SIG-M5 (cell line): ENCODE data around the gene ASB9.
"Not testable (repeated sequence)": the region's sequence is repeated elsewhere in the genome, so short reads cannot be mapped to it uniquely, and the experiment has no call there.

Experiments
- DNase-seq: peaks from one replicate; lab custom pipeline; 2025; lab: John Stamatoyannopoulos, UW

Gene ASB9, protein sequence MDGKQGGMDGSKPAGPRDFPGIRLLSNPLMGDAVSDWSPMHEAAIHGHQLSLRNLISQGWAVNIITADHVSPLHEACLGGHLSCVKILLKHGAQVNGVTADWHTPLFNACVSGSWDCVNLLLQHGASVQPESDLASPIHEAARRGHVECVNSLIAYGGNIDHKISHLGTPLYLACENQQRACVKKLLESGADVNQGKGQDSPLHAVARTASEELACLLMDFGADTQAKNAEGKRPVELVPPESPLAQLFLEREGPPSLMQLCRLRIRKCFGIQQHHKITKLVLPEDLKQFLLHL

DNA sequence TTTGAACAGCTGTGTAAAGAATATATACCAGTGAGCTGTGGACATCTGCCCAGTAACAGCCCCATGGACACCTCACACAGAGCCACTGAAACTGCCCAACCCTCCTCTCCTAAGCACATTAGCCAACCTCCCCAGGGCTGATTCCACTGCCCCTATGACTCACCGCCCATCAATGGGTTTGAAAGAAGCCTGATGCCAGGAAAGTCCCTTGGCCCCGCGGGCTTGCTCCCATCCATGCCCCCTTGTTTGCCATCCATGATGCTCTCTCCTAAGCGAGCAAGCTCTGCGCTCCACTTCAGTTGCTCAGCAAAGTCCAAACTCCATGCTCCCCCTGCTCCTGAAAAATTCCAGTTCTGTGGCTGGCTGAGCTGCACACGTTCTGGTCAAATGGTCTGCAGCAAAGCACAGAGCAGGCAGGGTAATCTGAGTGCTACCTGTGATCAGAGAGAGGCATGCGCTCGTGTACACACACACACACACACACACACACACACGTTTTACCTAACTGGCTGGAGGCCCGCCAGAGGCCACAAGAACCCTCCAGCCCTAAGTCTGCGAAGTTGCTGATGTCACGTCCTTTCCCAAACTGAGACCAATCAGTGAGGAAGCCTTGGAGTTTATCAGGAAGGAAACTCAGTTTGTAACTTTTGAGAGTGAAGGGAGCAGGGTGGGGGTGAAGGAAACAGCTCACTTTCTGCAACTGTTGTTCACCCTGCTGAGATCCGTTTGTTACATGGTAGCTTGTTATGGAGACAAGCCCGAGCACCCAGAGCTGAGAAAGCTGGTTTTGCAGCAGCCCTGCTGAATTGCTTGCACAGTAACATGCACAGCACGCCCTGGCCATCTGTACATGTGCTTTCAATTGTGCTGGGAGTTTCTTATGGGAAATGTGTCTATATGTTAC, at the start of gene ASB9:
Gene ASB9 (minus strand): TSS at position 466 of the 904 bp plus-strand sequence. CDS start 209 bp downstream, at position 257.
- no peak for DNase-seq

GRCh38 chrX:15319075-15319474, 49.2 kb upstream of the ASB9 start:
- no peak for DNase-seq

DNA sequence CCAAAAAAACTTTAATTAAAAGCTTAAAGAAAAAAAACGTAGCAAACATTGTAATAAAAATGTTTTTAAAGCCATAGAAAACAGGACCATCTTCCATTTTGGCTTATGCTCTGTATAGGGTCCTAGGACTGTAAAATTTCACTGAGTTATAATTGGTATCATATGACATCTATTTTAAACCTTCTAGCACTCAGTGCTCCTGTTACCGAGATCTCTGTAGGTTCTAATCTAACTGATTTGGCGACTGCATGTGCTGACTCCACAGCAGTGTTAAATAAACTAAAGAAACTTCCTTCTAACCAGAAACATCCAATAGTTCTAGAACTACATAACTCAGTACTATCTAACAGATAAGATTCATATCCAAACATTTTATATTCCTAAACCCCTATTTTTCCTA, 45.6 kb upstream of the ASB9 start, which contains the start of gene ASB11:
Gene ASB11 (minus strand): TSS at position 132 of the 400 bp plus-strand sequence. CDS start 35 bp downstream, at position 97.
- no peak for DNase-seq

DNA sequence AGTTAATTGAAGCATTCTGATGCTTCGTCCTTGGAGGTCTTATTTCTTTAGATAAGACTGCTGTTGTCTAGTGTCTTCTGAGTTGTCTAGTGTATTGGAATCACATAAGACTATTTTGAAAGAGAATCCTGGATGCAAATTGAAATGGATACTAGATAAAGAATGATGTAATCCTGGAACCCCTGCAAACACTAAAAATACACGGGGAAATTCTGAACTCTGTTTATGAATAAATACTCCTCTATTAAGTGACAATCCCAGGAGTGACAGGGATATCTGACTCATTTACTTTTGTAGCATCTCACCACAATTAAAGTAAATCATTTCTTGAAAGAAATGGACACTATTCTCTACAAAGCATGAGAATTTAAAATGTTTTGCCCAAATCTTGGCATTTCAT, 44.6 kb upstream of the ASB9 start:
- no peak for DNase-seq

- no peak for DNase-seq
These were observed 41.2 kb upstream of the ASB9 start for GRCh38 chrX:15311119-15311518.

GRCh38 chrX:15310117-15310516, 40.2 kb upstream of the ASB9 start:
- no peak for DNase-seq

GRCh38 chrX:15305899-15306298, 36.0 kb upstream of the ASB9 start:
- DNase-seq, result not testable (repeated sequence)

DNA sequence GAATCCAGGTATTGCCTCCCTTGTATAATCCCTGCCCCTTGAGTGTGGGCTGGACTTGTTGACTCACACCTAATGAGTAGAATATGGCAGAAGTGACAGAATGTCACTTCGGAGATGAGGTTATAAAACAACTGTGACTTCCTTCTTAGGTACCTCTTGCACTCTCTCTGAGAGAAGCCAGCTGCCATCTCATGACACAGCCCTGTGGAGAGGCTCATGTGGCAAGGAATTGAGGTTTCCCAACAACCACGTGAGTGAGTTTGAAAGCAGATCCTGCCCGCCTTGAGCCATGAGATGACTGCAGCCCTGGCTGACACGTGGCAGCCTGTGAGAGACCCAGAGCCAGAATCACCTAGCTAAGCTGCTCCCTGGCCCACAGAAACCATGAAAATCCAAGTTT, 32.0 kb upstream of the ASB9 start:
- DNase-seq, result no peak

- no peak for DNase-seq
These were observed 30.3 kb upstream of the ASB9 start for GRCh38 chrX:15299941-15300851.

- DNase-seq, result no peak
These were observed 28.9 kb upstream of the ASB9 start for GRCh38 chrX:15298780-15299179.

DNA sequence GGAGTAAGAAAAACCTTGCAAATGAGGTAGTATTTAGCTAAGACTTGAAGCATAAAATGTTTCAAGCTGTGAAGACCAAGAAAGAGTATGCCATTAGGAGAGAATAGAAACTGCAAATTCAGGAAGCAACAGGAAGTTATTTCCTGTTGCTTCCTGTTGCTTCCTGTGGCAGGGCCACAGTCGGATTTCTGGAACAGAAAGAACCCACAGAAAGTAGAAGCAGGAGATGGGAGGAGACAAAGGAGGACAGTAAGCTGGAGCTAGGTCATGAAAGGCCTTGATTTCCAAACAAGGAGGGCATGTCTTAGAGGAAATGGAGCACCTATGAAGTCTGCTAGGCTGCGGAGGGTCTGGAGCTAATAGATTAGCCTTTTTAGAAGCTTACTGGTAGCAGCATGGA, 28.3 kb upstream of the ASB9 start:
- DNase-seq, result no peak

DNA sequence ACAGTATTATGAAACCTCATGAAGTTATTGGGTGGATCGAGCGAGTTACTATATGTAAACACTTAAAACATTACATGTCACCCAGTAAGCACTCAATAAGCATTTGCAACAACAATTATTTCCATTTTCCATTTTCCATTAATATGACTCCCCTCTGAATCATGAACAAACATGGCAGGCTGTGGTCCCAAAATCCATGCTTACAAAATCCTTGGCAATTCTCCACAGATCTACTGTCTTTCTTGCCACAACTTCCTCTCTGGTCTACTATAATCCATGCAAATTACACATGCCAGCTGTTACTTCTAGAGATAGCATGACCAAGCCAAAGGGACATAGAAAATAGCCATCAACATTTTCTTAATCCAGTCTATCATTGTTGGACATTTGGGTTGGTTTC, 23.6 kb upstream of the ASB9 start:
- no peak for DNase-seq

DNA sequence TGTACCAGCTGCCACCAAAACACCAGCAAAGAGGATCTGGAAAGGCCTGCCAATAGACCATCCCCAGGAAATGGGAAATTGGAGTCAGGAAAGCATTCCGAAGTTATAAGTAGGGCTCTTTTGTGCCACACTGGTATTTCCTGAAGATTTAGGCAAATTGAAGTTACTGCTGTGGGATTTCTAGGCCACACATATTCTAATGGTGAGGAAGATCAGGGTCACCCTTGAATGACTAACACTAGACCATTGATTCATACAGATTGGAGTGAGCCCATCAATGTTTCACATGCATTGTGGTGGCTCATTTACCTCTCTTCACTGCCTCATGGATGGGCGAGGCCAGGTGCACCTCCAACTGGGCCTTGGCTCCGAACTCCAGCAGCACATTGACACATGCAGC, 23.0 kb upstream of the ASB9 start:
- no peak for DNase-seq

- no peak for DNase-seq
These were observed 7.7 kb upstream of the ASB9 start for GRCh38 chrX:15277604-15278003.

GRCh38 chrX:15274946-15275345, 5.1 kb upstream of the ASB9 start:
- DNase-seq, result no peak

DNA sequence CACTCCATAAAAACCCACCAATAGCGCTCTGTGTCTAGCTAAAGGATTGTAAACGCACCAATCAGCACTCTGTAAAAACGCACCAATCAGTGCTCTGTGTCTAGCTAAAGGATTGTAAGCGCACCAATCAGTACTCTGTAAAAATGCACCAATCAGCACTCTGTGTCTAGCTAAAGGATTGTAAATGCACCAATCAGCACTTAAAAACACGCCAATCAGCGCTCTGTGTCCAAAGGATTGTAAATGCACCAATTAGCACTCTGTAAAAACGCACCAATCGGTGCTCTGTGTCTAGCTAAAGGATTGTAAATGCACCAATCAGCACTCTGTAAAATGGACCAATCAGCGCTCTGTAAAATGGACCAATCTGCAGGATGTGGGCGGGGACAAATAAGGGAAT, 3.4 kb upstream of the ASB9 start:
- DNase-seq, result not testable (repeated sequence)

DNA sequence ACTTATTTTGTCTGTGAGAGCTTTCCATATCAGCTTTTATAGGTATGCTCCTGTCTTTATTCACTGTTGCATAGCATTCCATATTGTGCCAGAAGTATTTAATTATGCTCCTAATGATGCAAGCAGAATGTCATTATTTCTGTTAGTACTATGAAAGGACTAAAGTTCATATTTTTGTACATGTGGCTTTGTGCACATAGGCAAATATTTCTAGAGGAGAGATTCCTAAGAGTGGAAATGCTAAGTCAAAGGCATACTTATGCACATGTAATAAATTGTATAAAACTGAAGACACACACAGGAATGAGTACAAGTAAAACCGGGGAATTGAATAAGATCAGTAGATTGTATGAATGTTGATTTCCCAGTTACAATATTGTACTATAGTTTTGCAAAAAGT, 1.9 kb upstream of the ASB9 start:
- no peak for DNase-seq

- no peak for DNase-seq
These were observed 763 bp downstream of the ASB9 start for GRCh38 chrX:15269120-15269519.

DNA sequence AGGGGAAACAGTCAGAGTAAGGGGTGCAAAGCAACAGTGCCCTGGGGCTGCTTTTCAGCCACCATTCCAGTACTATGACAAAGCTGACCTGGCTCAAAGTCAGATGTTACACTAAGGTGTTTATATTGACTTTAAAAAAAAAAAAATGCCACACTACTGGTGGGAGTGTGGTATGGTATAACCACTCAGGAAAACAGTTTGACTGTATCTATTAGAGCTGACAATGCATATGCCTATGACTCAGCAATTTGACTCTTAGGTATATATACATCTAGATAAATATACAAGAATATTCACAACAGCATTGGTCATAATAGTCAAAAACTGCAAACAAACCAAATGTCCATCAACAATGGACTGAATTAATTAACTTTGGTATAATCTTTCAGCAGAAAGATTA, 15.0 kb downstream of the ASB9 start:
- no peak for DNase-seq

GRCh38 chrX:15245896-15246295, 24.0 kb downstream of the ASB9 start:
- DNase-seq, result no peak

- DNase-seq, result no peak
These were observed 25.5 kb downstream of the ASB9 start for GRCh38 chrX:15244421-15244820.

DNA sequence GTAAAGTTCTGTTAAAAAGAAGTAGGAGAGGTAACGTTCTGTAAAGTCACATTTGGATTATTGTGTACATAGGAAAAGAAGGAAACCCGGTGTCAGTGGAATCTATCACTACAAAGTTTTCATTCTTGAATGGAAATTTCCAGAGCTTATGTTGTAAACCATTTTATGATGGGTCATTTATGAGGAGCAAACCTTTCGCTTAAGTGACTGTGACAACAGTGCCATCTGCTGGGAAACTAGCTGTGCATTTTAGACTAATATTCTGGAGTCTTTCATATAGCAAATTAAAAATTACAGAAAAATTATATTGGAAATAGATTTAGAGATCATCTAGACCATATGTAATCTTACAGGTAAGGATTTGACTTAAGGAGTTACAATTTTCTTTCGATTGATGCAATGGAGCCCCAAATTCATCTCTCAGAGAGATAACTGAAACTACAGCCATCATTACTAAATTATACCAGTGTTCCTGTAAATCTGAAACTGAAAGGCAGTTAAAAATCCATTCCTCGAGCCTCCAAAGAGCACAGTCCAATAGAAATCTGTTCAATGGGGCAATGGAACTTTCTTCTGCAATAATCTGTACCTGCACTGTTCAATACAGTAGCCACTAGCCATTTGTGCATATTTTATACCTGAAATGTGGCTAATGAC, 26.9 kb downstream of the ASB9 start:
- DNase-seq, result no peak
